HTERT RPE-1 (cell line): ENCODE results near the gene TRIM16.
"Not testable (repeated sequence)": the region's sequence is repeated elsewhere in the genome, so short reads cannot be mapped to it uniquely, and the experiment has no call there.

ENCODE experiments used
- in situ Hi-C: fragments of 300-500 bp; cut with MboI; formaldehyde crosslinking; loops from 4 replicates; pipeline ENCODE4 v1.14.3; 2020; ENCODE audit warnings: low sequenced_read_pairs

The TRIM16 gene

DNA sequence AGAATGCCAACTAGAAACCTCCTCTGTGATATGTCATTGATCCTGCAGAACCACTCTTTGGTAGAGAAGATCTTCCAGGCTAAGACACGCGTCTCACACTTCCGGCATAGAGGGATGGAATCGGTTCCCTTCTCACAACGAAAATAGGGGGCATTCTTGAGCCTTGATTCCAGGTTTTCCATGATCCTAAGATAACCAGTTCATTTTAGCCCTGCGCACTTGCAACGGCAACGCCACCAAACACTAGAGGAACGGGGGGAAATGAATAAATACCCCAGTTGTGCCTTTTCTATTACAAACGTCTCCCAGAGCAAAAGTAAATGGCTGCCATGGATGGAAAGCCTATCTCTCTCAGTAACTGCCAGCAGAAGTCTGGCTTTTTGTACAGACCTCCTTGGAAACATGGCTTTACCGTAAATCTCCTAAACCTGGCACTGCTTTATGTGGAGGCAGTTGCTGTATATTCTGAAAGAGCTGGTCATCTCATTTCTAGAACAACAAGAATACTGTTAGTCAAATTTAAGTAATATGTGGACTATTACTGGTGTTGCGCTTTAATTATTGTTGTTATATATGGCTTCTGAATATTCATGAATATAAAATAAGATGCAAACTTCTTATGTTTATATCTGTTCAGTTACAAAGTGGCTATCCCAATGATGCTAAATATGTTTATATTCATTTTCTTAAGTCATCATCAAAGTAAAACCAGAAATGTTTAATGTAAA is 64.6 kb downstream of the TRIM16 start, which contains the start of gene FBXW10B:
Gene FBXW10B (minus strand): TSS at position 374 of the 728 bp plus-strand sequence. CDS start 192 bp downstream, at position 182.
- in situ Hi-C loops: not testable (repeated sequence)

DNA sequence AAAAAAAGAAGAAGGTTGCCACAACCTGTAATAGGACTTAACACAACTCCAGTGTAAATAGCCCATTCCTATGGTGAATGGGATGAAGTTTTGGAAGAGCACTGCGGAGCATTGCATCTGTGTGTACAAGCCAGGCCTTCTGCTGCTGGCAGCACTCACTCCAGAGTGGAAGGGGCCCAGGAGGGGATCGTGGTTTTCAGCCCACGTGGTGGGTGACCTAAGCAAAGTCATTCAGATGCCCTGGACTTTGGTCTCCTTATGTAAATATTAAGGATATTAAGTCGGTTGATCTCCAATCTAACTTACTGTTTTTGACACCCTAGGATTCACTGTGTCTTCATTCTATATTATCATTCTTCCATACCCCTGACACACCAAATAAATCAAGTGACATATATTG is 67.3 kb downstream of the TRIM16 start:
- in situ Hi-C loops: not testable (repeated sequence)

GRCh38 chr17:15615850-15616249 is 68.3 kb downstream of the TRIM16 start:
- in situ Hi-C loops: not testable (repeated sequence)

DNA sequence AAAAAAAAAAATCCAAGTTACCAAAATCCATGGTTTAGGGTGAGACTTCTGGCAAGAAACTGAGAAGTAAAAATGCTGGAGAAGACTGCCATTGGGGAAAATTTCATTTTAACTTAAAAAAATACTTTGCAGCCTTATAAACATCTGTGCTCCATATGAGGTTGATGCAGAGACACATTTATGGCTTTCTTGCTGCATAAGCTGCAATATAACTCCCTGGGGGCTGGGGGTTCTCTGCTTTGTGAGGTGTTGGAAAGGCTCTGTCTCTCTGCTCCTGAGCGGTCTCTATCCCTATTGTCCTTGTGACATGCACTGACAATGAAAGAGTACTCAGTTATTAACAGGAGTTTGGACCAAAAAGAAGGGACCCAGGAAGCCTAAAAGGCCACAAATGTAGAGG is 71.0 kb downstream of the TRIM16 start:
- in situ Hi-C loops: not testable (repeated sequence)

DNA sequence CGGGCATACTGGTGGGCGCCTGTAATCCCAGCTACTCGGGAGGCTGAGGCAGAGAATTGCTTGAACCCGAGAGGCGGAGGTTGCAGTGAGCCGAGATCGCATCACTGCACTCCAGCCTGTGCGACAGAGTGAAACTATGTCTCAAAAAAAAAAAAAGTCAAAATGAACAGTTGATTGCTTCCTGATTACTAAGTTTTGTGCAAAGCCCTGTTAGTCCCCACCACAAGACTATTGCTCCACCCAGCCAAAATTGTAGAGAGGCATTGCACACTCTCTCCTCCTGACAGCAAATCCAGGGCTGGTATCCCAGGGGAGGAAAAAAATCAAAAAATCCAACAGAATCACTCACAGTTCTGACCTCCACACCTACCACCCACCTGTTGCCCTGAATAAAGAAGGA is 91.2 kb downstream of the TRIM16 start:
- in situ Hi-C loops: not testable (repeated sequence)

DNA sequence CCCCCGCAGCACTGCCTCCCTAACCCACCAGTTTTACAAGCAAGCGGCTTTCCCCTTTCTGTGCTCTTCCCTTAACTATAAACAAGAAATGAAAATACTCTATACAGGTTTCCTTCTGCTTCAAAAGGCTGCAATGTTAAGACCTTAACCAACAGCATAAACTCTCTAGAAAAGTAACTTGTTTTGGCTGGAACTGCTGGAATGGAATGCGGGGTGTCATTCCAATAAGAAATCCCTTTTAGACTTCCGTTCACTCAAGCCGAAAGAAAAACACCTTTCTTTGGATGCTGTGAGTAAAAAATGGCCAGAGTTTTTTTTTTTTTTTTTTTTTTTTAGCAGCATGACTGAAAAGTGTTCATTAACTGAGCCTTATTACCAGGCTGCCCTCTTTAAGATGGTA is 92.1 kb downstream of the TRIM16 start:
- in situ Hi-C loops: not testable (repeated sequence)

DNA sequence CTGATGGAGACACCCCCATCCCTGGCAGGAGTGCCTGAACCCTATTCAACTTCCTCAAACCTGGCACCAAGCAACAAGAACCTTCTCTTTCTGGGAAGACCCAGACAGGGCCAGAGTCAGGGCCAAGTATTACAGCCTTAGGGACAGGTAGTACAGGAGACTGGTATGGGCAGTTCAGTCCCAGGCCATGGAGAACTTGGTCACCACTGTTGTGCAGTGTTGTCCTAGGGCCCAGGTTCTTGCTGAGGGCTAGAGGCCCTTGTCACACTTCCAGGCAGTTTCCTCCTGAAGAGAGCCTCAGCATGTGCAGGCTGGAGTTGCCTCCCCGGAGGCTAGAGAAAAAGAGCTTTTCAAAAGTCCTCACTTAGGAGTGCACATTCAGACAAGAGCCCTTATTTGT is 93.3 kb downstream of the TRIM16 start:
- in situ Hi-C loops: not testable (repeated sequence)

GRCh38 chr17:15589544-15590536 is 94.3 kb downstream of the TRIM16 start:
- in situ Hi-C loops: not testable (repeated sequence)

DNA sequence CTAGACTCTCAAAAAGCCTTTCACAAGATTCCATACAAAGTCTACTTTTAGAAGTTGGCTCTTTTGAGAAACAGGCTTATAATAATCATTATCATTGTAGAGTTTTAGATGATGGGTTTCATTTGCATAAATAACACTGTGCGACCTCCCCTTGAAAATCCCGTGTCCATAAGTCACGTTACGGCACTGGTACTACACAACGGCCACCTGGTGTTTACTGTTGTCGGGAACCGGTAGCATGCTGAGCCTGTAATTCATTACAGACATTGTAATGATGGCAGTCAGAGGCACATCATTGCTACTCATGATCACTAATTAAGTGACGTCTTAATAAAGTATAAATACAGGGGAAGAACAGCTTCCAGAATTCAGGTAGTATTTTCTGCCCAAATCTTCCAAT is 96.1 kb downstream of the TRIM16 start:
- in situ Hi-C loops: not testable (repeated sequence)

DNA sequence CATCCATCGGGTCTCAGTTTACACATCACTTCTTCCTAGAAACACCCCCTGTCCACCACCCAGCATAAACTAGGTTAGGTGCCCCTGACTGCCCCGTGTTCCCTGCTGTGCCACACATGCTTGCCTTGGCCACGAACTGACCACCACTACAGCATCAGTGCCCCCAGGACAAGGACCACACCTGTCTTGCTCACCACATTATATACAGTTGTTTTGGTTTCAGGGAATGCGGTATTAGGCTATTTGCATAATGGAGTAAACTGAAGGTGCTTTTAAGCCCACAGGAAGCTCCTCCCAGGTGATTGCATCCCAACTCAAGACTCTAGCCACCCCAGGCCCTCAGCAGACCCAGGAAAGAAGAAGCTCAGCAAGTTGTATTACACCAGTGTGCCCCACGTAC is 100.8 kb downstream of the TRIM16 start:
- in situ Hi-C loops: not testable (repeated sequence)

DNA sequence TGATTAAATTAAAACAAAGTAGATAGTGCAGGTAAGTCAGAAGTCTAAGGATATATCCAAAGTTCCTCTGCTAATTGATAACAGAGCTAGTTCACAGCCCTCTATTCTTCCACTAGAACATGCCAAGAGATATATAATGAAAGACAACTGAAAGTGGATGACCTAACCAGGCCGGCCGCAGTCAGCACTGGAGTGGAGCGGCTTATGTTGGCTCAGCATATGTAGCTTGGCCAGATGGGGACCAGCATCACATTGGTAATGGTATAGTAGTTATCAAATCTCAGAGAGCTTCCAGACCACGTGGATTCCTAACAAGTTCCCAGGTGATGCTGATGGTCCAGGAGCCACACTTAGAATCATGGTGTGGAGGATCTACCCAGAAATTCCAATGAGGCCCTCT is 102.6 kb downstream of the TRIM16 start:
- in situ Hi-C loops: not testable (repeated sequence)
